Endothelial cell of hepatic sinusoid (primary cell): ENCODE measurements around the gene HTR1D.

Experiments
- in situ Hi-C: cut with HindIII; loops from 2 replicates; pipeline ENCODE4 v1.10.0; 2017; ENCODE audit warnings: low sequenced_read_pairs

The HTR1D gene

GRCh38 chr1:23156940-23157339 is 60.4 kb downstream of the HTR1D start:
- in situ Hi-C loops, result no loop called here

GRCh38 chr1:23152966-23153684 is 64.2 kb downstream of the HTR1D start:
- in situ Hi-C loops, result no loop called here

GRCh38 chr1:23150742-23151141 is 66.6 kb downstream of the HTR1D start:
- in situ Hi-C loops, result no loop called here

GRCh38 chr1:23150125-23150524 is 67.2 kb downstream of the HTR1D start:
- in situ Hi-C loops, result no loop called here

- in situ Hi-C loops, result no loop called here
These were observed 68.2 kb downstream of the HTR1D start for GRCh38 chr1:23149114-23149513.

GRCh38 chr1:23148084-23148483 is 69.2 kb downstream of the HTR1D start:
- in situ Hi-C loops, result no loop called here
